IPS-18c (cell line): Measurements from ENCODE around the gene ARF6.
"Not testable (repeated sequence)": the region's sequence is repeated elsewhere in the genome, so short reads cannot be mapped to it uniquely, and the experiment has no call there.

Experiments
- H3K4me3 ChIP-seq: 2 replicates; pipeline ENCODE4 v1.7.0; 2013; ENCODE audit warnings: low read depth, mild to moderate bottlenecking, low read length, moderate library complexity; ENCODE audit not compliant: insufficient read depth
- H3K9me3 ChIP-seq: one replicate; pipeline ENCODE4 v1.6.1; 2013; ENCODE audit warnings: mild to moderate bottlenecking, low read length, moderate library complexity; ENCODE audit not compliant: control insufficient read depth, insufficient read depth

ARF6 gene

DNA sequence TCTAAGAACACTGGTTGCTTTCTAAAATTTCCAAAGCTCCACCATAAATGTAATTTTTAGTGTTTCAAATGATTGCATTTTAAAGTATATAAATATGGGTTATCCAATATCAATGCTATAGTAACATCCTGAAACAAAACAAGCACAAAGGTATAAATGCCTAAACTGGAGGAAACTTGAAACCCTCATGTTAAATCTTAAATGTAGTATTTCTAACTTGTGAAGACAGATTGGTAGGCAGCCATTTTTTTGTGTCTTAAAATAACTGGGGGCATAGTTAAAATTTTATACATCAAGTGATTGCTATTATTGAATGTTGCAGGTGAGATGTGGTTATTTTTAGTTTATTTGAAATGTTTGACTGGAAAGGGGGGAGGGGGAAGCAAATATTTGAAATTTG is 3.4 kb downstream of the ARF6 start:
- not testable (repeated sequence) for H3K4me3 ChIP-seq, H3K9me3 ChIP-seq

DNA sequence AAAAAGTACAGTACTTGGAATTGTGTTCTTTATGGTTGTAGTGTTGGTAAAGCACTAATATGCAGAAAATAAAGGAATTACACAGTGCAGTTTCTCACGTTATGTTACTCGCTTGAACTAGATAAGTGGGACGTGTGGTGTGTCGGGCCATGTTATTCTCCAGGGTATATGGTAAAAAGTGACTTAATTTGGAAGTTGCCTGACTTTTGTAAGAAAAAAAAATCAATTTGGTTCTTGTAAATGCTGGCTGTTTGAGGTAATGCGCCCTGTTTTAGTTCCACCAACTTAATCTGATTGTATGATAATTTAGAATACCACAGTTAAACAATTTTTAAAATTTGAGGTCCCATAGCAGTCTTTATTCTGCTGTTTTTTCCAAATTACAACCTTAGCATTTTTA is 4.1 kb downstream of the ARF6 start:
- H3K4me3 ChIP-seq, result no peak overlapping the region

DNA sequence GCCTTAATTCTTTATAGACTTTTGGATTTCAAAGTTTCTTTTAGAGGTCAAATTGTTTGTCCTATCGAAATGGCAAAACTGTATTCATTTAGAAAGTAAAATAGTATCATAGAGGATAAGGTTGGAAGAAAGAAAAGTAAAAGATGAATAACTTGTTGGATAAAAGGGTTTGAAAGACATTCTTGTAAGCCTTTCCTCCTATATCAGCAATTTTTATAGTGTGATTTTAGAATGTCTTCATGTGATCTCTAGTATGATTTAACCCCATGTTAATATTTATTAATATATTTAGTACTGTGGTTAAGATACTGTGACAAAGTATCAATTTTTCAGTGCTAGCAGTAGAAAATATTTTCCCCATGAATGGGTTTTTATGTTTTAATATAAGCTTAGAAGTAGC is 4.5 kb downstream of the ARF6 start:
- Histone ChIP-seq H3K9me3 (no peaks in the 10 kb centered on the region), H3K4me3 (no peak overlapping the region)

More for the DNA sequence above, 4.1 kb downstream of the ARF6 start:
- H3K9me3 ChIP-seq, result no peaks in the 10 kb centered on the region

DNA sequence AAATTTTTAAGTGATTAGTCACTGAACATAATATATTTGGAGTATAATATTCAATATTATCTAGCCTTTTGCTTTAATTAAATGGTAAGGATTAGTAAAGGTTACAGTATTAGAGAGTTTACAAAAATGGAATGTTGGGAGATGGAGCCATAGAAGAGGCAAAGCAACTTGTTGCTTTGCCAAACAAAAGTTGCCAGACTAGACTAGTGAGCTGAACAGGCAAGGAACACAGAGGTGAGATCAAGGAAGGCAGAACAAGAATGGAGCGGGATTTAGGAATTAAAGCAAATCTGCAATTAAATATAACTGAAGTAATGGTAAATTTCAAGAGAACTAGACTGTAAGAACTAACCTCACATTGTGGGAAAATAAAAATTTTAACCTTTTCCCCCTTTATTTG is 5.1 kb downstream of the ARF6 start:
- Histone ChIP-seq H3K4me3 (no peak overlapping the region), H3K9me3 (peaks cover 2% of the 10 kb centered on the region)

DNA sequence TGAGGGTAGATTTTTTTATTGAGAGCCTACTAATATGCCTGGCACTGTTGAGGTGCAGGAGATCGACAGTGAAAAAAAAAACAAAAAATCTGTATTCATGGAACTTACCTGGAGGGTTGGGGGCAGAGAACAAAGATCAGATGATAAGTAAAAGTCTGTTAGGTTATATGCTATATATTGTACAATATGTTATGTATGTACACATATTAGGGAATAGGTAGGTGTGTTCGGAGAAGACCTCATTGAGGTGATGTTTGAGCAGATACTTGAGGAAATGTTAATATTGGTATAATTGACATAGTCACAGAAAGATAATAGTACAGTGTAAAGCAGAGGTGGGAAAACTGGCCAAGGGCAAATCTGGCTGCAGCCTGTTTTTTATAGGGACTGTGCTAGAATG is 5.6 kb downstream of the ARF6 start:
- Histone ChIP-seq H3K4me3 (no peak overlapping the region), H3K9me3 (peaks cover 2% of the 10 kb centered on the region)

DNA sequence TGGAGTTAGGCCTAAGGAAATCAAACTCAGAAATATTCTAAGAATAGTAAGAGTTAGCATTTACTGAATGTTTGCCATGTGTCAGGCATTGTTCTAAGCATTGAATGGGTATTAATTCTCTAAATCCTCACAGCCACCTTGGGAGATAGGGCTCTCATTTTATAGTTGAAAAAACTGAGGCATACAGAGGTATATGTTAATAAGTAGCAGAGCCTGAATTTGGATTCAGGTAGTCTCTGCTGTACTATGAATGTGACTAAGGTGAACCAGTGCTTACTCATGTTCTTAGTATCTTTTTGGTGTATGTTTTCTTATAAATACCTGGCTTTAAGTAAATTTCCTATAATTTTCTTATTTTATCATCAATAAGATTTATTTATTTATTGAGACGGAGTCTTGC is 8.1 kb downstream of the ARF6 start:
- Histone ChIP-seq H3K4me3 (no peak overlapping the region), H3K9me3 (peaks cover 2% of the 10 kb centered on the region)

DNA sequence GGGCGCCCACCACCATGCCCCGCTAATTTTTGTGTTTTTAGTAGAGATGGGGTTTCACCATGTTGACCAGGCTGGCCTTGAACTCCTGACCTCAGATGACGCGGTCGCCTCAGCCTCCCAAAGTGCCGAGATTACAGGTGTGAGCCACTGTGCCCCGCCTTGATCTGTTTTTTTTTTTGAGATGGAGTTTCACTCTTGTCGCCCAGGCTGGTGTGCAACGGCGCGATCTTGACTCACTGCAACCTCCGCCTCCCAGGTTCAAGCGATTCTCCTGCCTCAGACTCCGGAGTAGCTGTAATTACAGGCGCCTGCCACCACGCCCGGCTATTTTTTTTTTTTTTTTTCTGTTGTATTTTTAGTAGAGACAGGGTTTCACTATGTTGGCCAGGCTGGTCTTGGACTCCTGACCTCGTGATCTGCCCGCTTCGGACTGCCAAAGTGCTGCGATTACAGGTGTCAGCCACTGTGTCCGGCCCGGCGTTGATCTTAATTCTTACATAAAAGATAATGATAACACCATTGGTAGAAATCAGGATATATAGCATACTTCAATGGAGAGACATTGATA is 9.9 kb downstream of the ARF6 start:
- H3K9me3 ChIP-seq, H3K4me3 ChIP-seq: not testable (repeated sequence)

DNA sequence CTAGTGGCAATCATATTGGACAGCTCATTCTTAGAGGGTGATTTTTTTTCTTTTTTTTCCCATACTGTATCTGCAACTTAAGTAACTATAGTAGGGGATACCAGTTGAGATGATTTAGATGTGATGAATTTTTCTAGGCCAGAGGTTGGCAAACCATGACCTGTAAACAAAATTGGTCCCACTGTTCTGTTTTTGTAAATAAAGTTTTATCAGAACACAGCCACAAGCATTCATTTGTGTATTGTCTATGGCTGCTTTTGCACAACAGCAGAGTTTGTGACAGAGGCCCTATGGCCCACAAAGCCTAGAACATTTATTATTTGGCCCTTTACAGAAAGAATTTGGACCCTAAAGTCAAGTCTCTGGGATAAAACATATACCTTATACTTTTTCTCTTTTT is 11.4 kb downstream of the ARF6 start:
- no peak overlapping the region for H3K4me3 ChIP-seq
- peaks cover 2% of the 10 kb centered on the region for H3K9me3 ChIP-seq

DNA sequence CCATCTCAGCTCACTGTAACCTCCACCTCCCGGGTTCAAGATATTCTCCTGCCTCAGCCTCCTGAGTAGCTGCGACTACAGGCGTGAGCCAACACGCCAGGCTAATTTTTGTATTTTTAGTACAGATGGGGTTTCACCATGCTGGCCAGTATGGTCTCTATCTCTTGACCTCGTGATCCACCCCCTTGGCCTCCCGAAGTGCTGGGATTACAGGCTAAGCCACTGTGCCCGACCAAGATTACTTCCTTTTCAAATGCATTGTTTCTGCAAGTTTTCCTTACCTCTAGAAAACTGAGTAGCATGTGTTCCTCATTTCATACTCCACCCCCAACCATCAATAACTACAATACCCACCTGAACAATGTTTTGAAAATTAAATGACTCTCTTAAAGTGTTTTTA is 13.1 kb downstream of the ARF6 start:
- H3K9me3 ChIP-seq, result peaks cover 2% of the 10 kb centered on the region
- H3K4me3 ChIP-seq, result no peak overlapping the region

DNA sequence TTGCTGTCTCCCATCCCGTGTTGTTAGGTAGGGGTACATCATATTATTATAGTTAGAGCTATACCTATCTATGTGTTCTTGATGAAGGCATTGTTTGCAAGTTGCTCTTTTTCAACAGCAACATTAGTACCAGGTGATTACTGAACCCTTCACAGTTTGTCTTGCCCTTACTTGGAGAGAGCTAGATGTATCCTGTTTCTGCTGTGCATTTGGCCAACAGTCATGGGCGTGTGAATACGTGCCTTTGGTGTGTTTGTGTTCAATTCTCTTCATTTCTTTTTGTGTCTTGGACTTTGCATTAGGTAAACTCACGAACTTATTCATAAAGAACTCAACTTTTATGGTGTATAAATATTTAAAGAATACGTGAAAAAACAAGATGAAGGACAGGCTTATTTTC is 14.3 kb downstream of the ARF6 start:
- H3K4me3 ChIP-seq, result no peak overlapping the region

DNA sequence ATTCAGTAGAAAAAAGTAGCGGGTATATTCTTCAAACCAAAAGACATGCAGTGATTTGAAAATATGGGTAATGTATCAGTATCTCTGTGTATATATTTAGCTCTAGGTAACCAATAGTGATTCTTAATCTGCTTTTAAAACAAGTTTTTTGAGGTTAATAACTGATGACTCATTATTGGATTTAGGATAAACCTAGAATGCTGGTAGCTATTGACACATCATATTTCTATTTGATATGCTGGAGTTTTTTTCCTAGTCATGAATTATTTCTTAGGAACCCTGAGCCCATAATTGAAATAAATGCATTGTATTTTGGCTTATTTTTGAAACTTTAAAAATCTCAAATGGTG is 15.5 kb downstream of the ARF6 start:
- no peak overlapping the region for H3K4me3 ChIP-seq
- no peaks in the 10 kb centered on the region for H3K9me3 ChIP-seq

More for the DNA sequence above, 14.3 kb downstream of the ARF6 start:
- peaks cover 2% of the 10 kb centered on the region for H3K9me3 ChIP-seq

DNA sequence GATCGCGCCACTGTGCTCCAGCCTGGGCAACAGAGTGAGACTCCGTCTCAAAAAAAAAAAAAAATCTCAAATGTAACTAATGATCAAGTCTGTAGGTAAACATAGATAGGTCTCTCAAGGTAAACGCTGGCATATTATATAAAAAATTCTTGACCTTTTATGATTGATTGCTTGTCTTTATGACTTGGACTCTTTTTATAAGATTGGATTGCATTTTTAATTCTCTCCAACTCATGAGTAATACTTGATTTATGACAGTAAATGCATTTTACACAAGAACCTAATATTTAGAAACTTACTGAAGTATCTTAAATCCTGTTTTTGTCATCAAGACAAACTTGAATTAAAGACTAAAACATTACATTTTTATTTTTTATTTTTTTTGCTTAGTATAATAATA is 16.1 kb downstream of the ARF6 start:
- no peaks in the 10 kb centered on the region for H3K9me3 ChIP-seq
- no peak overlapping the region for H3K4me3 ChIP-seq

DNA sequence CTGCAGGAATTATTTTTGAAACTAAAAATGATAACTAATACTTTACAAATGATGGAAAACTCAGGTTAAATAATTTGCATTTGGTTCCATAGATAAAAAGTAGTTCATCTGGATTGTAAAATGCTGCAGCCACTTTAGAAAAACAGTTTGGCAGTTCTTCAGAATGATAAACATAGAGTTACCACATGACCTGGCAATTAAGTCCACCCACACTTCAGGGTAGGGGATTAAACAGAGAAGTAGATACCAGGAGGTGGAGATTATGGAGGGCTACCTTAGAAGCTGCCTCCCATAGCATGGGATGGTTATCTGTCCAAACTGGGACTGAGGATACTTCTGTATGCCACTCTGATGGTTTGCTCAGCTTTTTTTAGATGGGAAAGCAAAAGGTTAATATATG is 22.2 kb downstream of the ARF6 start:
- Histone ChIP-seq H3K9me3 (no peaks in the 10 kb centered on the region), H3K4me3 (no peak overlapping the region)

DNA sequence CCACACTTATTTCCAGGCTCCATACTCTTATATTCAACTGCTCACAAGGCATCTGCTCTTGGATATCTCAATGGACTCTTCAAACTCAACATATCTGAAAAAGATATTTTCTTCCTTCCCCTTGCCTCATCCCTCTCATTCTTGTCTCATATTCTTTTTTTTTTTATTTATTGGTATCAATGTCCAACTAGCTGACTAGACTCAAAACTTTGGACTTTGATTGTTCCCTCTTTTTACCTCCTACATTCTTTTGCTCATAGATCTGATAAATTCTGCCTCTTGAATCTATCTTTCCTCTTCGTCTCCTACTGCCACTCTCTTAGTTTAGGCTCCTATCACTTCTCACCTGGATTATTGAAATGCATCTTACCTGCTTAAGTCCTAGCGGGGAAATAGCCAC is 25.8 kb downstream of the ARF6 start:
- Histone ChIP-seq H3K4me3 (no peak overlapping the region), H3K9me3 (no peaks in the 10 kb centered on the region)

DNA sequence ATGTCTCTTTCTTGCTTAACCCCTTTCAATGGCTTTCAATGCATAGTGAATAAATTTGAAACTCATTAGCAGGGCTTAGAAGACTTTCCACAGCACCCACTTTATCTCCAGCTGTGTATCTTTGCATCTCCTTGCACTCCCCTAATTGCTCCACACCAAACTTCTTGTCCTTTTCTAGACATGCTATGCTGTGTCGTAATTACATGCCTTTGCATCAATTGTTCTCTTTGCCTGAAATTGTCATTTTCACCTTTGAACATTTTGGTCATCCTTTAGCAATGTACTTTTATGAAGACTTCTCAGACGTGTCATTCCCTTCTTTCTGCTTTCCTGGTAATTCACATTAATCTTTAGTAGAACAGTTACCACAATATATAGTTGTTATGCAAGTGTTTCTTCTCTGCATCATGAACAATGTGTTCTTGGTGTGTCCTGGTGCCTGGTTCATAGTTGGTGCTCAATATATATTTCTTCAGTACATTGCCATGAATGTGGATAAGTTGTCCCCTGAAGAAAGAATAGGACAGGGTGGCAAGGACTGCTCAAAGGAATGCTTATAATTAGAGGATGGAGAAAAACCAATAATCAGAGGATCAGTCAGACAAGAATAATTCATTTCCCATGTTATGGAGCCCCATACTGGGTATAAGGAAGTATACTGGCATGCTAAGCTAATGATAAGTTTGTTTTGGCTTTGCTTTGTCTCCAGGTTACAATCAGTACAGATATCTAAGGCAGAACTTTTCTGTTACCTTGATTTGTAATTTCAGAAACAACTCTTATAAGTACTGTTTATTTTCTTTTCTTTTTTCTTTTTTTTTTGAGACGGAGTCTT is 27.2 kb downstream of the ARF6 start:
- Histone ChIP-seq H3K4me3 (no peak overlapping the region), H3K9me3 (no peaks in the 10 kb centered on the region)

DNA sequence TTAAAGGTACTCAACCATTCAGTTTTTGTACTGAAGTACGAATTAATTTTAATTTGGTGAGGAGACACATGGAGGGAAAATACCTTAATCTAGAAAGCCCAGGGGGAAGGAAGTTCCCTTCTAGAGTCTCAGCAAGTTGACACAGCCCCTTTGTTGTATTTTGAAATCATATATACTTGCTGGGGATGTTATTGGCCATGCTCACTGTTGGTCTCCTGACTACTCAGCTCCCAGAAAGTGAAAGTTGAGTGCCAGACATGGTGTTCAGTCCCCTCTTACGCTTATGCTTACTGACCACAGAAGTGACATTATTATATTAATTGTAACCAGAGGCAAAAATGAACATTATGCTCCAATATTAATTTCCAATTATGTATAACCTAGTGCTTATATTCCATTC is 28.1 kb downstream of the ARF6 start:
- no peak overlapping the region for H3K4me3 ChIP-seq
- no peaks in the 10 kb centered on the region for H3K9me3 ChIP-seq

DNA sequence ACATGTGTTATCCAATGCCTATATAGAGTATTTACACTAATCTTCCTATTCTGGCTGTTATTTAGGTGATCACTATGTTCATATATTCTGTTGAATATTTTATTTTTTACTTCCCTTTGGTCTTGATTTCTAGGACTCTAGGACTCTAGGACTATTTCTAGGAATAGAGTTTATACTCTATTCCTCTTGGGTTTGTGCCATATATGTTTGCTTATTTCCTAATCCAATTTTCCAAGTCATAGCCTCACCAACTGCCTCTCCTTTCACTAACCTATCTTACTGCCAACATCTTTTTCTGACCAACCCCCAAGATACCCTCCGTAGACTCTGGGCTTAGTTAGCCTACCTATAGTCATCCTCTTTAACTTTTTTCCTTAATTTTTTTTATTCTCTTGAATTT is 28.5 kb downstream of the ARF6 start:
- H3K9me3 ChIP-seq, result no peaks in the 10 kb centered on the region
- no peak overlapping the region for H3K4me3 ChIP-seq

DNA sequence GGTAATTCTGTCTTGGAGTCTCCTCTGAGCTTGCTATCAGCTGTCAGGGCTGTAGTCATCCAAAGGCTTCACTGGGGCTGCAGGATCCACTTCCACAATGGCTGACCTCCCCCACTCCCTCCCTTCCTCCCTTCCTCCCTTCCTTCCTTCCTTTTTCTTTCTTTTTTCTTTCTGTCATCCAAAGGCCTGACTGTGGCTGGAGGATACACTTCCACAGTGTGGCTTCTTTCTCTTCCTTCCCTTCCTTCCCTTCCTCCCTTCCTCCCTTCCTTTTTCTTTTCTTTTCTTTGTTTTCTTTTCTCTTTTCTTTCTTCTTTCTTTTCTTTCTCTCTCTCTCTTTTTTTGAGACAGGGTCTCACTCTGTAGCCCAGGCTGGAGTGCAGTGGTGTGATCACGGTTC is 30.6 kb downstream of the ARF6 start:
- H3K4me3 ChIP-seq, result no peak overlapping the region
- H3K9me3 ChIP-seq, result no peaks in the 10 kb centered on the region

DNA sequence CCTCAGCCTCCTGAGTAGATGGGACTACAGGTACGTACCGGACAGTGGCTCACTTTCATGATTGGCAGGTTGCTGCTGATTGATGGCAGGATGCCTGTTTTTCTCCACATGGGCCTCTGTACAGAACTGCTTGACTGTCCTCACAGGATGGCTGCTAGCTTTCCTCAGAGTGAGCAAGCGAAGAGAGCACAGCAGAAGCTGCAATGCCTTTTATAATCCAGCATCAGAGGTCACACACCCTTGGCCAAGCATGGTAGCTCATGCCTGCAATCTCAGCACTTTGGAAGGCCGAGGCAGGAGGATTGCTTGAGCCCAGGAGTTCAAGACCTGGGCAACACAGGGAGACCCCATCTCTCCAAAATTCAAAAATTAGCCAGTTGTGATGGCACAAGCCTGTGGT is 31.0 kb downstream of the ARF6 start:
- no peaks in the 10 kb centered on the region for H3K9me3 ChIP-seq
- no peak overlapping the region for H3K4me3 ChIP-seq
